ENCODE measurements around the gene TYSND1. TPM values are rescaled to one million over a fixed set of nuclear protein-coding genes. Genes with fewer than 3 reads are reported as not detected.

The TYSND1 gene
- total RNA-seq, 1 experiment from 2014 or later: 29.8 TPM

GRCh38 chr10:70144372-70145110 lies 2.0 kb downstream of the TYSND1 start:
- peaks cover 30% of the 10 kb centered on the region for H3K36me3 Mint-ChIP-seq (ENCODE audit: insufficient read depth, unreplicated experiment)
- ChIA-PET POLR2A (interaction anchor here (0.6 kb wide), 1 partner anchor 31 kb away, joined by 3 read pairs; no protein-coding TSS in a partner anchor), CTCF (interaction anchor here (0.5 to 3.6 kb wide), 8 partner anchors 8 to 821 kb away, joined by 3 to 124 read pairs (median 20); no protein-coding TSS in a partner anchor)
- peaks cover 15% of the 10 kb centered on the region; the same call in 1 of the 2 replicates for H3K4me1 ChIP-seq
- H3K27me3 ChIP-seq (replicated peaks; ENCODE audit: control insufficient read depth, insufficient read depth, low read length): no peaks in the 10 kb centered on the region
- intact Hi-C loops (cut with micrococcal nuclease; ENCODE audit: unreplicated experiment): no loop called here
- peak overlapping the region; percentile 68 for H3K27ac Mint-ChIP-seq (ENCODE audit: unreplicated experiment)
- TF ChIP-seq CTCF (IDR thresholded peaks at IDR 0.05; ENCODE audit: insufficient read depth in 1 of 2, low read depth in 1 of 2, low read length in 1 of 2, severe bottlenecking in 1 of 2, unreplicated experiment in 1 of 2): no peak
- H3K9me3 ChIP-seq: no peaks in the 10 kb centered on the region
- peaks cover 8% of the 10 kb centered on the region for H3K4me1 Mint-ChIP-seq (ENCODE audit: low read depth, unreplicated experiment)
- peaks cover 2% of the 10 kb centered on the region for H3K36me3 ChIP-seq (ENCODE audit: control insufficient read depth, insufficient read depth, low read length)
- peak overlapping the region; percentile 74 for H3K4me3 ChIP-seq (ENCODE audit: low read depth, low read length)
- H3K9me3 Mint-ChIP-seq (ENCODE audit: unreplicated experiment): no peaks in the 10 kb centered on the region
- H3K4me3 Mint-ChIP-seq (ENCODE audit: unreplicated experiment): peak overlapping the region; percentile 98
- H3K27me3 Mint-ChIP-seq (ENCODE audit: insufficient read depth, unreplicated experiment): no peaks in the 10 kb centered on the region
- peak in 1 of 2 experiments; percentile 36 for DNase-seq
- BruUV-seq (replicated peaks): TSS peak; percentile 10

- H3K9me3 ChIP-seq: no peaks in the 10 kb centered on the region
- H3K27me3 ChIP-seq (replicated peaks; ENCODE audit: control insufficient read depth, insufficient read depth, low read length): no peaks in the 10 kb centered on the region
- Mint-ChIP-seq H3K27me3 (ENCODE audit: insufficient read depth, unreplicated experiment) (no peaks in the 10 kb centered on the region), H3K36me3 (ENCODE audit: insufficient read depth, unreplicated experiment) (peaks cover 12% of the 10 kb centered on the region), H3K4me3 (ENCODE audit: unreplicated experiment) (no peak overlapping the region), H3K27ac (ENCODE audit: unreplicated experiment) (no peak overlapping the region), H3K9me3 (ENCODE audit: unreplicated experiment) (no peaks in the 10 kb centered on the region), H3K4me1 (ENCODE audit: low read depth, unreplicated experiment) (peaks cover 8% of the 10 kb centered on the region)
- intact Hi-C loops (cut with micrococcal nuclease; ENCODE audit: unreplicated experiment): no loop called here
- peak in 1 of 2 experiments; percentile 35 for DNase-seq
- H3K36me3 ChIP-seq (ENCODE audit: control insufficient read depth, insufficient read depth, low read length): no peaks in the 10 kb centered on the region
- no TSS peak for BruUV-seq (replicated peaks)
- TF ChIP-seq CTCF (IDR thresholded peaks at IDR 0.05; ENCODE audit: insufficient read depth in 1 of 2, low read depth in 1 of 2, low read length in 1 of 2, severe bottlenecking in 1 of 2, unreplicated experiment in 1 of 2): no peak
- H3K4me3 ChIP-seq (ENCODE audit: low read depth, low read length): no peak overlapping the region
- POLR2A ChIA-PET: no interaction called here
- H3K4me1 ChIP-seq: peaks cover 14% of the 10 kb centered on the region; the same call in 1 of the 2 replicates
- CTCF ChIA-PET: no interaction called here
These were observed 3.9 kb downstream of the TYSND1 start for GRCh38 chr10:70142555-70142954.

- Mint-ChIP-seq H3K4me3 (ENCODE audit: unreplicated experiment) (no peak overlapping the region), H3K27me3 (ENCODE audit: insufficient read depth, unreplicated experiment) (no peaks in the 10 kb centered on the region), H3K9me3 (ENCODE audit: unreplicated experiment) (no peaks in the 10 kb centered on the region), H3K27ac (ENCODE audit: unreplicated experiment) (no peak overlapping the region), H3K4me1 (ENCODE audit: low read depth, unreplicated experiment) (peaks cover 8% of the 10 kb centered on the region), H3K36me3 (ENCODE audit: insufficient read depth, unreplicated experiment) (no peaks in the 10 kb centered on the region)
- no peaks in the 10 kb centered on the region for H3K27me3 ChIP-seq (replicated peaks; ENCODE audit: control insufficient read depth, insufficient read depth, low read length)
- POLR2A ChIA-PET: no interaction called here
- intact Hi-C loops (cut with micrococcal nuclease; ENCODE audit: unreplicated experiment): no loop called here
- no peak for DNase-seq
- no peaks in the 10 kb centered on the region for H3K9me3 ChIP-seq
- H3K4me3 ChIP-seq (ENCODE audit: low read depth, low read length): no peak overlapping the region
- H3K4me1 ChIP-seq: peaks cover 9% of the 10 kb centered on the region; the same call in 1 of the 2 replicates
- BruUV-seq (replicated peaks): no TSS peak
- H3K36me3 ChIP-seq (ENCODE audit: control insufficient read depth, insufficient read depth, low read length): no peaks in the 10 kb centered on the region
- TF ChIP-seq CTCF (IDR thresholded peaks at IDR 0.05; ENCODE audit: insufficient read depth in 1 of 2, low read depth in 1 of 2, low read length in 1 of 2, severe bottlenecking in 1 of 2, unreplicated experiment in 1 of 2): no peak
- CTCF ChIA-PET: no interaction called here
These were observed 6.2 kb downstream of the TYSND1 start for GRCh38 chr10:70140297-70140696.

Data from Caco-2 (cell line).